Glomerular visceral epithelial cell (primary cell): ENCODE results near the gene PPIA.
"Not testable (repeated sequence)": the region's sequence is repeated elsewhere in the genome, so short reads cannot be mapped to it uniquely, and the experiment has no call there.

Experiments
- DNase-seq: peaks from one replicate; pipeline ENCODE4 v3.0.0-alpha.2; 2016; ENCODE audit errors: extremely low spot score

Gene PPIA

GRCh38 chr7:44827567-44827966, 31.1 kb downstream of the PPIA start:
- no peak for DNase-seq

- DNase-seq: no peak
Measured at GRCh38 chr7:44838751-44839150, 42.3 kb downstream of the PPIA start.

GRCh38 chr7:44842675-44843074, 46.2 kb downstream of the PPIA start:
- not testable (repeated sequence) for DNase-seq

GRCh38 chr7:44843440-44843839, 47.0 kb downstream of the PPIA start:
- DNase-seq: not testable (repeated sequence)

GRCh38 chr7:44845451-44845850, 49.0 kb downstream of the PPIA start:
- DNase-seq: no peak

DNA sequence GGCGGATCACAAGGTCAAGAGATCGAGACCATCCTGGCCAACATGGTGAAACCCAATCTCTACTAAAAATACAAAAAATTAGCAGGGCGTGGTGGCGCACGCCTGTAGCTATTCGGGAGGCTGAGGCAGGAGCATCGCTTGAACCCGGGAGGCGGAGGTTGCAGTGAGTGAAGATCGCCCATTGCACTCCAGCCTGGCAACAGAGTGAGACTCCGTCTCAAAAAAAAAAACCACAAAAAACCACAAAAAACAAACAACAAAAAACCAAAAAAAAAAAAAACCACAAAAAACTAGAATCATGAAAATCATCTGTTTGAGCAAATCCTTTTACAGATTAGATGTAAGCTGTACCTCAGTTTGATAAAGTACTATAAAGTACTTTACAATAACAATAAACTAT, 49.9 kb downstream of the PPIA start:
- DNase-seq: not testable (repeated sequence)

- DNase-seq: no peak
Measured at GRCh38 chr7:44846816-44847508, 50.5 kb downstream of the PPIA start.

DNA sequence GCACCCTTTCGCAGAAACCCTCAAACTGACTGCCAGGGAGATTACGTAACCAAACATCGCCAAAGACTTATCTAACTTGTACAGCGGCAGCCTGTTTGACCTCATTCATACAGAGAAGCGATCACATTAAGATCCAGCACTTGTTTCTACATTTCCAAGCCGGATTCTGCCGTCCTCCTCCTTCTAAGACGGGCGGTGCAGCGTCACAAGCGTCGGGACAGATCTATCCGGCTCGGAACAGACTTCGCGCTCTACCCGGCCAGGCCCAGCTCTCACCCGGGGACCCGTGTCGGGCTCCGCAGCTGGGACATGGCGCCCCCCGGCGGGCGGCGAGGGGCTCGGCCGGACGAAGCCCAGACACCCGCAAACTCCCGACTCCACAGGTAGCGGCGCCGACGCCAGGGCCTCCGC, 51.0 kb downstream of the PPIA start:
- peak; percentile 82 for DNase-seq

DNA sequence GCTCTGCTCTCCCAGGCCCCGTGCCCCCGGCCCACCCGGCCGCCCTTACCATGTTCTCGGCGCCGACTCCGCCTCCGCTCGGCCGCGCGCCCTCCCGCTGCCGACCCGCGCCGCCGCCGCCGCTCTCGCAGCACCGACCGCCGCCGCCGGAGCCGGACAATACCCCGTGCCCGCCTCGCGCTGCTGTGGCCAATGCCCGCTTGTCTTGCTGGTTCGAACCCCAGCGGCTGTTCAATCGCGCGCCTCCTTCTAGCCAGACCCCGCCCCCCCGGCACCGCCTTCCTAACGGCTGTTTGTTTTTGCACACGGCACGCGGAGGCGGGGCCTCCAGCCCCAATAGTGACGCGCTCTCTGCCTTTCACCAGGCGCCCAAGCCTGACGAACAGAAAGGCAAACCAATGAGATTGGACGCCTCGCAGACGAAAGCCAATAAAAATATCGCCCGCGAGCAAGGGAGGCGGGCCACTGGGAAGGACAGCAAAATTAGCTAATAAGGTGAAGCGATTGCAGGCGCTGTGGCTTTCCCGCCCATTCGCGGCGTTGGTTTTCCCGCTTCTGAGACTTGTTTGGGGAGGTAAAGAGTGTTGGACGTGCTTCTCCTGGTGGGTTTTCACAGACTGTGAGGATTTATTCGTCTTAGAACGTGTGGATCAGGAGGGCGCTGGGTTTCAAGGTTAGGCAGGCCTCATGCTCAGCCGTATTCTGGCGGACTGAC, 51.6 kb downstream of the PPIA start, which contains the start of gene H2AZ2:
Gene H2AZ2, minus strand, starts transcription at position 168 of the 715 bp plus-strand sequence. Its CDS starts 116 bp downstream, at position 52.
- peak; percentile 100 for DNase-seq

DNA sequence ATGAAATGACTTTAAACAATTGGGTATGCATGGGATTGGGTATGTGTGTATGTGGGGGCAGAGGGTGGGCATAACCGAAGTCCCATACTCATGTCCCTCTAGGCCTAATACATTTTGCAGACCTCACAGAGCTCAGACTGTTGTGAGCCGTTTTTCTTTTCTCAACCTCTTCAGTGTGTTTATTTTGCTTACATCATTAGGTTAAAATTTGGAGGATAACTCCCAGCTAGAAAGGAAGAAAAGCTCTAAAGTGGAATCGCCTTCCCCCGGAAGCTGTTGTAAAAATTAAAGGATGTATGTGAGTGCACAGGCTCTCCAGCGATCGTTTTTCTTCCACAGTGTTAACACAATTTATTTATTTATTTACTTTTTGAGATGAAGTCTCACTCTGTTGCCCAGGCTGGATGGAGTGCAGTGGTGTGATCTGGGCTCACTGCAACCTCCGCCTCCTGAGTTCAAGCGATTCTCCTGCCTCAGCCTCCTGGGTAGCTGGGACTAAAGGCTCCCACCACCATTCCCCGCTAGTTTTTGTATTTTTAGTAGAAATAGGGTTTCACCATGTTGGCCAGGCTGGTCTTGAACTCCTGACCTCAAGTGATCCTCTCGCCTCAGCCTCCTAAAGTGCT, 52.9 kb downstream of the PPIA start:
- DNase-seq: no peak

DNA sequence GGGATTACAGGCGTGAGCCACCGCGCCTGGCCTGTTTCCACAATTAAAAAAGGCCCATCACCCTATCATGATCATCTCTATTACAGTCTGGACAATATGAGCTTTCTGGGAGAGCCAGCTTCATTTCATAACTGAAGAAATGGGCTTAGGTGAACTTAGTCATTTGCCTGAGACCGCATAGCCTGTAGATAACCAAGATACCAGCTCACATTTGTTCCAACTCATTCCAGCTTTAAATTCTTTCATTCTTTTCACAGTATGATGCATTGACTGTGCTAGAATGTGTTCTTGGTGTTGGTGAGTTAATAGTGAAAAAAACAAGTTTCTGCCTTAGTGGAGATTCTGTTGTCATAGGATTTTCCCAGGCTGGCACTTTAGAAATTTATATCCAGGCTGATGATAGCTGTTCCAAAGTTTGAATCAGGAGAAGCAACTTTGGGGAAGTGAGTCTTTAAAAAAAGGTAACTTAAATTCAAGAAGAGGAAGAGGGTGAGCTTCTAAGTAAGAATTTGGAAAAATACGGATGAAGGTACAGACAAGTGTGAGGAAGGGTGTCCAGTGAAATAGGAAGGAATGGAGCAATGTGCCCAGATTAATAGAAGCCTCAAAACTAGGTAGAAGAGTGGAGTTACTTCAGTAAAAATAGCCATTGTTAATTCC, 53.5 kb downstream of the PPIA start:
- DNase-seq: no peak

DNA sequence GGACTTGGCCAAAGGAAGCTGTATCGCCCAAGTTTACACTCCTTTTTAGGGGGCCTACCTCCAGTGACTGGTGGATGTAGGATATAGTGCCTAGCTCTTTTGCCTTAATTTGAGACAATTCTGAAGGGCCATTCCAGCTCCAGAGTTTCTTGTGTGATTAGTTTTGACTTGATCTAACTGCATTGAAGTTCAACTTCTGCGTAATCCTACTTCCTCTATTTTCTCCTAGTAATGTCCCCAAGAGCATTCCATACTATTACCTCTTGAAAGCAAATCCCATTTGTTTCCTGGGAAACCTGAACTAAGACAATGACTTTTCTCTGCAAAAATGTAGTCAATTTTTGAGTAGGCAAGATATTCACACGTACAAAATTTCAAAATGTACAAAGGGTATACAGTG, 56.1 kb downstream of the PPIA start:
- no peak for DNase-seq
